DND-41 (cell line): ENCODE data around the gene CHMP1B.

Experiments used
- ATAC-seq: fragments of 200-7000 bp; cut with Tn5 transposase; 3 replicates; pipeline ENCODE4 v1.9.1; 2021; ENCODE audit warnings: low read depth; ENCODE audit not compliant: insufficient read depth
- DNase-seq: peaks from one replicate; pipeline ENCODE4 v3.0.0-alpha.2; 2020
- H2AFZ ChIP-seq: 2 replicates; pipeline ENCODE4 v1.6.0; 2012; ENCODE audit warnings: low read depth, low read length
- H3K27ac ChIP-seq: 2 replicates; pipeline ENCODE4 v1.5.1; 2012; ENCODE audit warnings: low read length, inconsistent platforms
- H3K27me3 ChIP-seq: fragments of 200-600 bp; sonication (generic); 2 replicates; pipeline ENCODE4 v1.6.0; 2012; ENCODE audit warnings: low read length, mild to moderate bottlenecking, inconsistent platforms; ENCODE audit not compliant: insufficient read depth, poor library complexity
- H3K36me3 ChIP-seq: 2 replicates; pipeline ENCODE4 v1.5.1; 2012; ENCODE audit warnings: low read length, inconsistent platforms; ENCODE audit not compliant: insufficient read depth
- H3K4me1 ChIP-seq: 2 replicates; pipeline ENCODE4 v1.5.1; 2012; ENCODE audit warnings: mild to moderate bottlenecking, low read length; ENCODE audit not compliant: insufficient read depth
- H3K4me2 ChIP-seq: 2 replicates; pipeline ENCODE4 v1.6.0; 2012; ENCODE audit warnings: mild to moderate bottlenecking, moderate library complexity, low read length, inconsistent platforms; ENCODE audit not compliant: insufficient read depth
- H3K4me3 ChIP-seq, 2 experiments: fragments of 200-600 bp in 1 of 2; shearing (Covaris generic) in 1 of 2; 2 replicates each; pipeline ENCODE4 v1.5.1; 2012 to 2016; ENCODE audit warnings: inconsistent platforms in 2 of 2, low read length in 2 of 2, mild to moderate bottlenecking in 2 of 2, low read depth in 1 of 2, moderate library complexity in 1 of 2
- H3K79me2 ChIP-seq: 2 replicates; pipeline ENCODE4 v1.6.0; 2012; ENCODE audit warnings: low read length, inconsistent platforms; ENCODE audit not compliant: insufficient read depth
- H3K9ac ChIP-seq: 2 replicates; pipeline ENCODE4 v1.6.0; 2012; ENCODE audit warnings: low read depth, mild to moderate bottlenecking, inconsistent platforms, low read length, moderate library complexity
- H3K9me3 ChIP-seq: 2 replicates; pipeline ENCODE4 v1.5.1; 2012; ENCODE audit warnings: low read length, moderate library complexity, mild to moderate bottlenecking, inconsistent platforms; ENCODE audit not compliant: insufficient read depth, severe bottlenecking
- H4K20me1 ChIP-seq: 2 replicates; pipeline ENCODE4 v1.6.0; 2012; ENCODE audit warnings: low read length; ENCODE audit not compliant: insufficient read depth
- EZH2 ChIP-seq: IDR thresholded peaks from 3 replicates; pipeline ENCODE4 v1.6.1; 2012; ENCODE audit warnings: borderline replicate concordance, low read depth, mild to moderate bottlenecking, moderate library complexity, low read length, inconsistent platforms; ENCODE audit not compliant: severe bottlenecking
- TF ChIP-seq, protein P1 (sequence below): IDR thresholded peaks from 2 replicates; pipeline ENCODE4 v1.5.1; 2012; ENCODE audit warnings: borderline replicate concordance, low read length, moderate library complexity, mild to moderate bottlenecking; ENCODE audit not compliant: poor library complexity, severe bottlenecking; ENCODE audit errors: extremely low read depth

The CHMP1B gene

DNA sequence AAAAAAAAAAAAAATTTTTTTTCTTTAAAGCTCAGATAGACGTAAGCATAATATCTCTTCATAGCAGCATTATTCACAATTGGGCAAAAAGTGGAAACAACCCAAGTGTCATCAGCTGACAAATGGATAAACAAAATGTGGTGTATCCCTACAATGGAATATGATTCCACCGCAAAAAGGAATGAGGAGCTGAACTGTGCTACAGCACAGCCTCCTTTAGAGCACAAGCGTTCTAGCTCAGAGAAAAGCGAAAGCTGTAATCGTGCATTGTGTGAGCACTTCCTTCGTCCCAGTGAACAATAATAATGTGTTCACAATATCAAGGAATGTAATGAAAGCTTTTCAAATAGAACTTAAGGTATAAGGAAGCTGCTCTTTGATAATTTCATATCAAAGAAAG, 11.7 kb upstream of the CHMP1B start:
- TF ChIP-seq, protein P1, sequence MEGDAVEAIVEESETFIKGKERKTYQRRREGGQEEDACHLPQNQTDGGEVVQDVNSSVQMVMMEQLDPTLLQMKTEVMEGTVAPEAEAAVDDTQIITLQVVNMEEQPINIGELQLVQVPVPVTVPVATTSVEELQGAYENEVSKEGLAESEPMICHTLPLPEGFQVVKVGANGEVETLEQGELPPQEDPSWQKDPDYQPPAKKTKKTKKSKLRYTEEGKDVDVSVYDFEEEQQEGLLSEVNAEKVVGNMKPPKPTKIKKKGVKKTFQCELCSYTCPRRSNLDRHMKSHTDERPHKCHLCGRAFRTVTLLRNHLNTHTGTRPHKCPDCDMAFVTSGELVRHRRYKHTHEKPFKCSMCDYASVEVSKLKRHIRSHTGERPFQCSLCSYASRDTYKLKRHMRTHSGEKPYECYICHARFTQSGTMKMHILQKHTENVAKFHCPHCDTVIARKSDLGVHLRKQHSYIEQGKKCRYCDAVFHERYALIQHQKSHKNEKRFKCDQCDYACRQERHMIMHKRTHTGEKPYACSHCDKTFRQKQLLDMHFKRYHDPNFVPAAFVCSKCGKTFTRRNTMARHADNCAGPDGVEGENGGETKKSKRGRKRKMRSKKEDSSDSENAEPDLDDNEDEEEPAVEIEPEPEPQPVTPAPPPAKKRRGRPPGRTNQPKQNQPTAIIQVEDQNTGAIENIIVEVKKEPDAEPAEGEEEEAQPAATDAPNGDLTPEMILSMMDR, result no peak
- TF ChIP-seq EZH2, result no peak
- ATAC-seq, result no peak
- no peak for DNase-seq

DNA sequence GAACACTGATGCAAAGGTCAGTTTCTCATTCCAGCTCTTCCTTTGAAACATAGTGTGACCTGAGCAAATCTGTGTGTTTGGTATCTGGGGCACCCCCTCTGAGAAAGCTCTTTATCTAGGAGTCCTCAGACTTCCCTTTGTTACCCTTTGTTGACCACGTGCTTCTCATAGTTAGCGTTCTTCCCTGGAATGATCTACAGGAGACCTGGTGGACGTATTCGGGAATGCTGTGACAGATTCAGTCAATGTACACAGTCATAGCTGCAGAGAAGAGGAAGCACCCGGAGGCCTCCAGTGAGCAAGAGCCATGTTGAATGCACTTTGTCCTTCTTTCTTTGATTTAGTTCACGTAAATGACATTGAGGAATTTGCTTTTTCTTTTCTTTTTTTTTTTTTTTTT, 10.7 kb upstream of the CHMP1B start:
- H3K79me2 ChIP-seq, result no peaks in the 10 kb centered on the region
- TF ChIP-seq EZH2, result no peak
- TF ChIP-seq, protein P1, result no peak
- no peak overlapping the region for H3K4me3 ChIP-seq
- H3K4me2 ChIP-seq, result no peak overlapping the region
- H4K20me1 ChIP-seq, result no peaks in the 10 kb centered on the region
- no peaks in the 10 kb centered on the region for H3K27me3 ChIP-seq
- H3K4me1 ChIP-seq, result no peaks in the 10 kb centered on the region
- H2AFZ ChIP-seq, result no peak overlapping the region
- no peak for DNase-seq
- no peaks in the 10 kb centered on the region for H3K9me3 ChIP-seq
- no peak overlapping the region for H3K9ac ChIP-seq
- ATAC-seq, result no peak
- no peaks in the 10 kb centered on the region for H3K36me3 ChIP-seq
- H3K27ac ChIP-seq, result no peak overlapping the region

More for the DNA sequence above, 11.7 kb upstream of the CHMP1B start:
- Histone ChIP-seq H3K36me3 (no peaks in the 10 kb centered on the region), H3K4me2 (no peak overlapping the region), H3K27ac (no peak overlapping the region), H3K27me3 (no peaks in the 10 kb centered on the region), H3K9ac (no peak overlapping the region), H4K20me1 (no peaks in the 10 kb centered on the region), H3K4me3 (no peak overlapping the region), H3K4me1 (no peaks in the 10 kb centered on the region), H2AFZ (no peak overlapping the region), H3K9me3 (no peaks in the 10 kb centered on the region), H3K79me2 (no peaks in the 10 kb centered on the region)

DNA sequence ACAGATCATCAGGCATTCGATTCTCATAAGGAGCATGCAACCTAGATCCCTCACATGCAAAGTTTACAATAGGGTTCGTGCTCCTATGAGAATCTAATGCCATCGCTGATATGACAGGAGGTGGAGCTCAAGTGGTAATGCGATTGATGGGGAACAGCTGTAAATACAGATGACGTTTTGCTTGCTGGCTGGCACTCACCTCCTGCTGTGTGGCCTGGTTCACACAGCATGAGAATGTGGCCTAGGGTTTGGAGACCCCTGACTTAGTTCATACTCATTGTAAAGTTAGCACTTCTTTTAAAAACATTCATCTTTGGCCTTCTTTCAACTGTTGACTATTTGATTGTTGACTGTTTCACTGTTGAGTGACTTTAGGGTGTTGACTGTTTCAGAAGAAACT, 8.7 kb upstream of the CHMP1B start:
- H3K4me1 ChIP-seq, result no peaks in the 10 kb centered on the region
- H3K4me2 ChIP-seq, result no peak overlapping the region
- DNase-seq, result no peak
- H3K9ac ChIP-seq, result no peak overlapping the region
- no peak overlapping the region for H3K4me3 ChIP-seq
- no peaks in the 10 kb centered on the region for H3K9me3 ChIP-seq
- no peak overlapping the region for H2AFZ ChIP-seq
- no peak overlapping the region for H3K27ac ChIP-seq
- no peak for TF ChIP-seq EZH2
- TF ChIP-seq, protein P1, result no peak
- no peaks in the 10 kb centered on the region for H3K79me2 ChIP-seq
- no peaks in the 10 kb centered on the region for H3K36me3 ChIP-seq
- ATAC-seq, result no peak
- H3K27me3 ChIP-seq, result no peaks in the 10 kb centered on the region
- H4K20me1 ChIP-seq, result no peaks in the 10 kb centered on the region

DNA sequence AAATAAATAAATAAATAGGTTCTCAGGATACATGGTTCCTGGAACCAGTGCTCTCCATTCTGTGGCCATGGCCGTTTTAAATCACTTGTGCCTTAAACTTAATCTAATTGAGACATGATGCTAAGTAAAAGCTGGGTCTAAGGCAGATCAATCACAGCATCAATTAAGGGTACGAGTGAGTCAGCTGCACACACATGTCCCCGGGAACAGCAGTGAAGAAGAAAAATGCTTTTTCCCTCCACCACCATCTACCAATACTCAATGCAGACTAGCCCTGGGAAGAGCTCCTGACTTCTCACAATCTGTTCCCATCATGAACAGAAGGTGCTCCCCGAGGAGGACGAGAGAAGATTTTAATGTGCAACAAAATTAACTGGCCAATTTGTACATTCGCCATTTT, 6.8 kb upstream of the CHMP1B start:
- Histone ChIP-seq H4K20me1 (no peaks in the 10 kb centered on the region), H3K79me2 (no peaks in the 10 kb centered on the region), H3K27ac (no peak overlapping the region), H3K4me3 (no peak overlapping the region), H3K9ac (no peak overlapping the region), H3K4me1 (no peaks in the 10 kb centered on the region), H3K9me3 (no peaks in the 10 kb centered on the region), H3K36me3 (no peaks in the 10 kb centered on the region), H3K4me2 (no peak overlapping the region), H3K27me3 (no peaks in the 10 kb centered on the region), H2AFZ (no peak overlapping the region)
- DNase-seq (no peak), ATAC-seq (no peak)
- TF ChIP-seq, protein P1, result no peak
- no peak for TF ChIP-seq EZH2
